Stimulated activated effector memory CD8-positive, alpha-beta T cell treated with anti-CD3 and anti-CD28 coated beads, Interleukin-12 subunit alpha, Interleukin-12 subunit beta, amount 100 ng/mL, for 72 hours (primary cell): Measurements from ENCODE around the gene AFAP1L1.

ENCODE experiments used
- ATAC-seq: fragments of 150-1000 bp; cut with Tn5 transposase; 2 replicates; pipeline ENCODE4 v1.10.0; 2021
- DNase-seq, 2 donors: peaks; one replicate each; pipeline ENCODE4 v3.0.0; 2021 to 2022; ENCODE audit warnings: low spot score in 2 of 2
- H3K27ac Mint-ChIP-seq: one replicate; pipeline ENCODE4 v1.8.0; 2022; ENCODE audit warnings: mild to moderate bottlenecking, mixed read lengths
- H3K36me3 Mint-ChIP-seq: one replicate; pipeline ENCODE4 v1.8.0; 2022; ENCODE audit warnings: mild to moderate bottlenecking, mixed read lengths
- H3K4me1 Mint-ChIP-seq: one replicate; pipeline ENCODE4 v1.8.0; 2022; ENCODE audit warnings: mixed read lengths
- H3K4me3 Mint-ChIP-seq: one replicate; pipeline ENCODE4 v1.8.0; 2022; ENCODE audit warnings: mild to moderate bottlenecking, mixed read lengths
- H3K9me3 Mint-ChIP-seq: one replicate; pipeline ENCODE4 v1.8.0; 2022; ENCODE audit warnings: mixed read lengths

The AFAP1L1 gene

DNA sequence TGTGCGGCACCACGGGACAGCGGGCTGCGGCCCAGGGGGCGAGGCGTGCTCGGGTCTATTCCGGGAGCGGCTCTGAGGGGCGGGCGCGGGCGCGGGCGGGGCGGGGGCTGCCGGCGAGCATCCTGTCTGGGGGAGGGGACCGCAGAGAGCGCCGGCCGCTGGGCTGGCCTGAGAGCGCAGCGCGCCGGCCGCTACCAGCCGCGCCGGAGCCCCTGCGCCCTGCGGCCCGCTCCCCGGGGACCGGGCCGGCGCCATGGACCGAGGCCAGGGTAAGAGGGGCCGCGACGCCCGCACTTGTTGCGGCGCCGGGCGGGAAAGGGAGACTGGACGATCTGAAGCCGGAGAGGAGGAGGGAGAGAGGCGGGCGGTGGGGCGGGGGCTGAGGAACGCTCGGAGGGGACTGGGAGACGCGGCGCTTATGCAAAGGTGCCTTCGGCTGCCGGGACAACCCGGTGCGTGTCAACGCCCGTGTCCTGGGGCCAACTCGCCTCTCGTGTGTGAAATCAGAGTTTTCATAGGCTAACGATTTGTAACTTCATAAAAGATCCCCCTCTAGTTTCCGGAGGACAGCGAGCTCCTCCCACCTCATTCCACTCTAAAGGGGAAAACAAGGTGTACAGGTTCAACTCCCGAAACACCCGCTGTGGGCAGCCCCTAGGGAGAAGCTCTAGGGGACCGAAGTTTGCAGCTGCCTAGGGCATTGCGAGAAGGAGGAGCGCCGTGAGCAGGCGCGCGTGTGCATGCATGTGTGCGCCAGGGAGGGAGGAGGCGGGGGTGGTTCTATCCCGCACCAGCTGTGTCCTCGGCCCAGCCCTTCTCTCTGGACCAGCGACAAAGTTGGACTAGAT is at the start of gene AFAP1L1:
Gene AFAP1L1, plus strand, starts transcription at position 144 of the 848 bp plus-strand sequence. Its CDS starts 110 bp downstream, at position 254.
- ATAC-seq (peak; percentile 60), DNase-seq (peak in 1 of 2 donors; percentile 51)
- no peaks in the 10 kb centered on the region for H3K36me3 Mint-ChIP-seq
- peaks cover 3% of the 10 kb centered on the region for H3K9me3 Mint-ChIP-seq
- no peak within 1 kb of the TSS for H3K27ac Mint-ChIP-seq
- H3K4me3 Mint-ChIP-seq: peak within 1 kb of the TSS; percentile 75
- H3K4me1 Mint-ChIP-seq: peaks cover 14% of the 10 kb centered on the region

DNA sequence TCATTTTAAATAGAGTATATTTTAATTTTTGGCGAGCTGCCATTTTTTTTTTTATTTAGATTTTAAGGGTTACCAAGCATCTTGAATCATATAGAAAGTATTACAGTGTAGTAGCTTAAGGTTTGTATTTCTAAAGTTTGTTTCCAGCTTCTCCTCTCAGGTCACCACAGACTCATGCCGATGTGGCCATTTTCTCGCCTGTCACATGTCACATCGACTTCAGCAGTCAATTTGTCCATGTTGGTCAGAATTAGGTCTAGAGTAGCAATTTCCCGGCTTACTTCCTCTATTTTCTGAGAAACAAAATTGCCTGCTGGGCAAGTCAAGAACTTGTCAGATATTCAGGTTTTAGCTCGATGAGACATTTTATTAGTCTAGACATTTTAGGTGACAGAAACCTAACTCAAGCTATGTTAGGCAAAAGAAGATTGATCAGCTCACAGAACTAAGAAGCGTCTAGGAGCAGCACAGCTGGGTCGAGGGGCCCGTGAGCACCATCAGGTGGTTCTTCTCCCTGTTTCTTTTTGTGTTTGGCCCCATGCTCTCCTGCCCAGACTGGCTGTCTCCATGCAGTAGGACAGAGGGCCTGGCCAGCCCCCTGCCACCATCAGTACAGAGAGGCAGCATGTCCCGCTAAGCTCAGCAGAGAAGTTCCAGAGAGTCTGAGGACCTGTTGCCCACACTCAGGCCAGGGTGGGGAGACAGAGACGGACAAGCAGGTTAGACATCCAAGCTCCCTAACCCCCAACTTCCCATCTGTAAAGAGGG is 48.4 kb upstream of the AFAP1L1 start:
- H3K36me3 Mint-ChIP-seq: no peaks in the 10 kb centered on the region
- DNase-seq (no peak), ATAC-seq (no peak)
- H3K4me1 Mint-ChIP-seq: no peaks in the 10 kb centered on the region
- no peak overlapping the region for H3K27ac Mint-ChIP-seq
- no peaks in the 10 kb centered on the region for H3K9me3 Mint-ChIP-seq
- no peak overlapping the region for H3K4me3 Mint-ChIP-seq

DNA sequence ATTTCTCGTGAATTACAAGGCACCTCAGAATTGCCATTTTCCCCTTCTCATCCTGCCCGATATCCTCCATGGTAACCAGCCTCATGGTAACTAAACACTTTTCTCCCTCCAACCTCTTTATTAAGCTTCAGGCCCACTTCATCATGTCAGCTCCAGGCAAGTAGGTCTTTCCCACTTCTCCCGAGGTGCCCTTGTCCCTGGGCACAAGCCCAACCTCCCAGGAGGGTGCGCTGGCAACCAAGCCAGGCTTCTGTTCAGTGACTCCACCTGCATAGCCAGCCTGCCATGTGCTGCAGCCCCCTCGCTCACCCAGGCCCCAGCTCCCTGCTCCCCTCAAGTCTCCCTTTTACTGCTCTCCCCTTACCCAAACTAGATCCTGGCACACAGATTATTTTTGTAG is 47.4 kb upstream of the AFAP1L1 start:
- no peak for DNase-seq
- H3K4me3 Mint-ChIP-seq: no peak overlapping the region
- no peaks in the 10 kb centered on the region for H3K36me3 Mint-ChIP-seq
- no peak for ATAC-seq
- no peak overlapping the region for H3K27ac Mint-ChIP-seq
- no peaks in the 10 kb centered on the region for H3K9me3 Mint-ChIP-seq
- H3K4me1 Mint-ChIP-seq: peaks cover 5% of the 10 kb centered on the region

DNA sequence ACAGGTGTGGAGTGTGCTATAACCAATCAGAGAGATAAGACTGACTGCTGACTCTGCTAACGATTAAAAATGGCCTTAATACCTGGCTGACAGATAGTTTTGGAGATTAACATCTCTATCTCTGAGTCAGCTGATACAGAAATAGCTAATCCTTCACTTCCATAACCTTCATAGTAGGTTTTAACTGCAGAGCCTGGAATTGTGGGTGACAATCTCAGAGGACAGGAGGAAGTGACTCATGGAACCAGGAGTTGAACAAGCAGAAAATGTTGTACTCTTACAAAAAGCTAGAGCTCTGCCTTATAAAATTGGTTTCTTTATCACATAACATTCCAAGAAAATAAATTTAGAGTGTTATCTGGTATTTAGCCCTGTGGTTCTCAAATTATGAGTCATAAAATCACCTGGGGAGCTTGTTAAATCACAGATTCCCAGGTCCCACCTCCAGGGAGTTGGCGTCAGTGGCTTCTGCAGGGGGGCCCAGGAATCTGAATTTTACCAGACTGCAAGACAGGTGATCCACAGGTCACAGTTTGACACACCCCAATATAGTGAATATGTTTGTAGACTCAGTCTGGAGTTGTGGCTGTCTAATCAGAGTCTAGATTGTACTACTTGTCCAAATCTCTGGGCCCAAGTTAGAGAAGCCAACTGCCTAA is 44.4 kb upstream of the AFAP1L1 start:
- no peak for DNase-seq
- no peaks in the 10 kb centered on the region for H3K36me3 Mint-ChIP-seq
- peaks cover 5% of the 10 kb centered on the region for H3K4me1 Mint-ChIP-seq
- peak; percentile 72 for ATAC-seq
- H3K27ac Mint-ChIP-seq: no peak overlapping the region
- H3K9me3 Mint-ChIP-seq: no peaks in the 10 kb centered on the region
- H3K4me3 Mint-ChIP-seq: no peak overlapping the region

DNA sequence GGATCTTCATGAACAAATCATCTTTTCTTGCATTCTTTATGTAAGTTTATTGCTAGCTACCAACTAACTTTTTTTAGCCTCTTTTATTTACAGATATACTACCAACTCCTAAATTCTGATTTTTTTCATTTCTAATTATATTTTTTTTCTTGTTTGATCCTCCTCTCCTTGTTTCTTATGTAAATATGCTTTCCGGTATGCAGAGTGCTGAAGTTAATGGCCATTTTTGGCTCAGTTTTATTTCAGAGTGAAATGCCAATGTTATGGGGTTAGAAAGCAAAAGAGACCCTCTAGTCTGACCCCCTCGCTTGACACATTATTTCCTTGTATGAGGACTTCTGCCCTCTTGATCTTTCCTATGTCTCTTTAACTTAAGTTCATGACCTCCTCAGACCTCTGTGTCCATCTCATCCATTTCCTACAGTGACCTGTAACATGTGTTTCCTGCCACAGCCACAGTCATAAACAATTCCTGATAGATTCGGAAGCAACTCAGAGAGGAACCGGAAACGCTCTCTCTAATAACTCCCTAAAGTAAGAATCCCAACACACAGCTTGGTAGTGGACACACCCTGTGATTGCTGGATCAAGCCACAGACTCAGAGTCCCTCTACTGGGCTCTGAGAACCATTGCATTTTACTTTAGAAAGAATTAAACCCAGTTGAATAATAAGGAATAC is 42.9 kb upstream of the AFAP1L1 start:
- H3K9me3 Mint-ChIP-seq: no peaks in the 10 kb centered on the region
- no peak for ATAC-seq
- no peak overlapping the region for H3K27ac Mint-ChIP-seq
- H3K4me1 Mint-ChIP-seq: peaks cover 5% of the 10 kb centered on the region
- no peak overlapping the region for H3K4me3 Mint-ChIP-seq
- DNase-seq: no peak
- H3K36me3 Mint-ChIP-seq: no peaks in the 10 kb centered on the region

DNA sequence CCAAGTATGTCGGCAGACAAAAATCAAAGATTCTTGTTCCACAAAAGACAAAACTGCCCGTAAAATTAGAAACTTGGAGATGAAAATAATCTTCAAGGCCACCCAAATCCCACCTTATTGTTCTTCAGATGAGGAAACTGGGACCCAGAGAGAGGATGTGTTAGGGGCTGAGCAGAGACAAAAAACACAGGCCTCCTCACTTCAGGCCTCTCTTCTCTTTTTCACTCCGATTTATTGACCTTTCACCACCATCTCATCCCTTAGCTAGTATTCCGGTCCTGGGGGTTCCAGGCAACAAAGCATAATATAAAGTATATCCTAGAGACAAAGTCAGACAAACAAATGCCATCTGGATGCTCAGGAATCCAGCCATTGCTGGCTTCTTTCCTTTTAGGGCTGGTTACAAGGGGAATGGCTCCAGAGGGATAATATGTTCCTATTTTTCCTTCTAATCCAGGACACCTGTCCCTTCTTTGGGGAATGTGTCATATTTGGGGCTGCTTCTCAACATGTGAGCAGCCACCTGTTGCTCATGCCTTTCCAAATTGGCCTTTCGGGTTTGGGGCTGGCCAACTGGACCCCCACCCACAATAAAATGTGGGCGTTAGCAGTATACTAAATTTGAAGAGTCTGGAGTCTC is 42.2 kb upstream of the AFAP1L1 start:
- Mint-ChIP-seq H3K4me3 (no peak overlapping the region), H3K9me3 (no peaks in the 10 kb centered on the region), H3K27ac (no peak overlapping the region), H3K36me3 (no peaks in the 10 kb centered on the region), H3K4me1 (peaks cover 5% of the 10 kb centered on the region)
- ATAC-seq (no peak), DNase-seq (no peak)

DNA sequence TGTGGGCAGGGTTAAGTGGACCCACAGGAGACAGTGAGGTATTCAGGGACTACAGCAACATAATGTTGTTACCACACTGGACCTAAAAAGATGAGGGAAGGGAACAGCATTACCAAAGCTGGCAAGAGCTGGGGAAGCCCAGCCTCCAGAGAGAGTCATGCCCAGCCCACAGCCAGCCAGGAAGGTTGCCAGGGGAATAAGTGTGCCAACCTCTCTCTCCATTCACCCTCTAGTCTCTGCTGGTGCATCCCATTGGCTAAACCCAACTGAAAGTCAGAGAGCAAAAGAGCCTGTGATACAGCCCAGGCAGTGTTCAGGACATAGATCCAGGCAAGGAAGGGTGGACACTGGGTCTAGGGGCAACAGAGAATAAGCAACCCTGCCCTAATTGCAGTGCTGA is 35.8 kb upstream of the AFAP1L1 start:
- Mint-ChIP-seq H3K36me3 (no peaks in the 10 kb centered on the region), H3K4me1 (peaks cover 13% of the 10 kb centered on the region), H3K9me3 (no peaks in the 10 kb centered on the region), H3K4me3 (no peak overlapping the region), H3K27ac (no peak overlapping the region)
- no peak for ATAC-seq
- DNase-seq: no peak

DNA sequence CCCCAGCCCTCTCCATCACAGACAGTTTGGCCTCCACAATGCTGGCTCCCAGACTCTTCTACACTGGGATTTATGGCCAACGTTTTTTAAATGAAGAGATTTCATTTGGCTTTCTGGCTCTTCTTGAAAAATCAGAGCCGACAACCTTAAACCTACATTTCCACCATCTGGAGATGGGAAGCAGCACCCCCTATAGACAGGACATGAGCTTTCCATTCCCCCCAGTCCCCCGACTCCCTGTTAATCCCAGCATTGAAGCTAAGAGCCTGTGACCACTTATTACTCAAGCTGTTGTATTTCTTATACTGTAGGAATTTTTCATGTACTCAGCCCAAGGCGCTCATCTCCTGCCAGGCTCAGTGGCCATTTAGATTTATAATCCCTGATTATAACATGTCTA is 34.0 kb upstream of the AFAP1L1 start:
- no peak for DNase-seq
- H3K4me1 Mint-ChIP-seq: peaks cover 23% of the 10 kb centered on the region
- no peak overlapping the region for H3K4me3 Mint-ChIP-seq
- no peaks in the 10 kb centered on the region for H3K36me3 Mint-ChIP-seq
- no peak for ATAC-seq
- H3K27ac Mint-ChIP-seq: no peak overlapping the region
- H3K9me3 Mint-ChIP-seq: no peaks in the 10 kb centered on the region

DNA sequence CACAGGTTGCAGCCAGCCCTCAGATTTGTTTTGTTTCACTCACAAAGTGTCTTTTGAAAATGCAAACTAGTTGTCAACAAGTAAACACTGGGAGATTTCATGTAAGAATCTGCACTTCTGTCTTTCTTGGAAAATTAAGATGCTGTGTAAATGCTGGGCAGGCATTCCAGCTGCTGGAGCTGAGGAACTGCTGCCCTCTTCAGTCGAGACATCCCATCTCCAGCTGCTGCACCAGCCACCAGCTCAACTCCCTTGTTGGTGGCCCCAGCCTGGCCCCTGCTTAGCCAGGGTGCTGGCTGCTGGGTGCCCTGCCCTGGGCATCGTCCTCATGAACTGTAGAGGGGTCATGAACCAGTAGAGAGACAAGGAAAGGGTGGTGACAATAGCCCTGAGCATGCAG is 33.1 kb upstream of the AFAP1L1 start:
- no peaks in the 10 kb centered on the region for H3K36me3 Mint-ChIP-seq
- H3K4me3 Mint-ChIP-seq: no peak overlapping the region
- ATAC-seq (no peak), DNase-seq (no peak)
- peaks cover 23% of the 10 kb centered on the region for H3K4me1 Mint-ChIP-seq
- no peak overlapping the region for H3K27ac Mint-ChIP-seq
- no peaks in the 10 kb centered on the region for H3K9me3 Mint-ChIP-seq

DNA sequence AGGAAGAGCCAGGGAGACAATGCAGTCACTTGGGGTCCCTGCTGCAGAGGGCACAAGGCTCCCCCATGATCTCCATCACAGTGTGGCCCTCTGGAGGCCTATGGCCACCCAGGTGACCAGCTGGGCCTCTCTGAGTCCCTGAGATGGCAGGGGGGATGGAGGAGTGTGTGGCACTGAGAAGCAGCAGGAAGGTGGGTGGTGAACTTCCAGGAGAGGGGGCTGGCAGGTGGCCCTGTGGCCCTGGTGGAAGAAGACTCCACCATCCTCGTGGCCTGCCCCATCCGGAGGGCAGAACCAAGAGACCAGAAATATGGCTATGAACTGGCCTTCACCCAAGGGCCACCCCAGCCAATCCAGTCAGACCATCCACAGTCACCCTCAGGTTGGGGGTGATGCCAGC is 31.7 kb upstream of the AFAP1L1 start:
- ATAC-seq (no peak), DNase-seq (no peak)
- Mint-ChIP-seq H3K4me3 (peak overlapping the region; percentile 11), H3K36me3 (no peaks in the 10 kb centered on the region), H3K27ac (peak overlapping the region; percentile 85), H3K4me1 (peaks cover 23% of the 10 kb centered on the region), H3K9me3 (no peaks in the 10 kb centered on the region)

DNA sequence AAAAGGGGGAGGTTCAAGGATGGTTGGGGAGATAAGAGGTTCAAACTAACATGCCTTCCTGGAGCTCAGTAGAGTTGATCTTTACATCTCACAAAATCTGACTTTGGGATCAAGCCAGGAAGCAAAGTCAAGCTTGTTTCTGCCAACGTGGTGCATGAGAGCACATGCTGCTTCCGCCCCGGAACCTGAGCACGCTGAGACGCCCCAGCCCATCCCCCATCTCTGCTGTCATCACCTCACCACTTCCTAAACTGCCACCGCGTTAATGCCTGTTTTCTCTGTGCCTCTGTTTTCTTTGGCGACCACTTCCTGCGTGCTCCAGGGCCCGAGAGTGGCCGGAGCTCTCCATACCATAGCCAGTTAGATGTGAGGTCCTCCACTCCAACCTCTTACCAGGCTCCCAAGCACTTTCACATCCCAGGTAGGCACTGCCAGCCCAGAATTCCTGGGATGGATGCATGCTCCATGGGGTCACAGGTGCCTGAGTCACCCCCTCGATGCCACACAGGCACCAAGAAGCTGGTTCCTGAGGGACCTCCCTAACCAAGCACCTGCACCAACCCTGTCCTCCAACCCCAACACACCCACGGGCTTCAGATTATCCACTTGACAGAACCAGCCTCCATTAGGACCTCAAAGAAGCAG is 31.2 kb upstream of the AFAP1L1 start:
- Mint-ChIP-seq H3K4me1 (peaks cover 23% of the 10 kb centered on the region), H3K4me3 (peak overlapping the region; percentile 11), H3K9me3 (no peaks in the 10 kb centered on the region), H3K27ac (peak overlapping the region; percentile 85), H3K36me3 (no peaks in the 10 kb centered on the region)
- DNase-seq (peak; percentile 48 to 83), ATAC-seq (peak; percentile 91)

DNA sequence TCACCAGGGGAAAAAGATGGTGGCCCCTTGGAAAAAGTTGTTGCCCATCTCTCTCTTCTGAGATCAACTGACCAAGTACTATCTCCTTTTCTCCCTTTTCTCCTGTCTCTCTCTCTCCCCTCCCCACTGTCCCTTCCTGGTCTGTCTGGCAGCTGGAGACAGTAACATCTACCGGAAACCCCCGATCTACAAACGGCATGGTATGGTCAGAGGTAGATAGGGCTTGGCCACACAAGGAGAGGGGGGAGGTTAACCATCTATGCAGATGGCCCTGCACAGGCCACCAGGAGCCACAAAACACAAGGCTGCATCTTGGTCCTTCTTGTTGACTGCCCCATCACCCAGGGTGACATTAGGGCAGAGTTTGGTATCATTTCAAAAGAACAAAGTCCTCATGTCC is 29.3 kb upstream of the AFAP1L1 start:
- peak overlapping the region; percentile 60 for H3K27ac Mint-ChIP-seq
- peaks cover 23% of the 10 kb centered on the region for H3K4me1 Mint-ChIP-seq
- H3K4me3 Mint-ChIP-seq: no peak overlapping the region

DNA sequence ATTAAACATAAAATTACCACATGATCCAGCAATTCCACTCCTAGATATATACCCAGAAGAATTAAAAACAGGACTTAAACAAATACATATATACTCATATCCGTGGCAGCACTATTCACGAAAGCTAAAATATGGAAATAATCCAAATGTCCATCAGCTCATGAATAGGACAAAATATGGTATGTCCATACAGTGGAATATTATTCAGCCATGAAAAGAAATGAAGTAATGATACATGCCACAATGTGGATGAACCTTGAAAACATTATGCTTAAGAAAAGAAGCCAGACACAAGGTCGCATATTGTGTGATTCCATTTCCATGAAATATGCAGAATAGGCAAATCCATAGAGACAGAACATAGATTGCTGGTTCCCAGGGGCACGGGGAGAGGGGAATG is 24.8 kb upstream of the AFAP1L1 start:
- Mint-ChIP-seq H3K36me3 (no peaks in the 10 kb centered on the region), H3K4me1 (no peaks in the 10 kb centered on the region), H3K4me3 (no peak overlapping the region), H3K27ac (no peak overlapping the region), H3K9me3 (no peaks in the 10 kb centered on the region)
- DNase-seq (no peak), ATAC-seq (no peak)

More for the DNA sequence above, 29.3 kb upstream of the AFAP1L1 start:
- DNase-seq (no peak), ATAC-seq (no peak)
- Mint-ChIP-seq H3K36me3 (no peaks in the 10 kb centered on the region), H3K9me3 (no peaks in the 10 kb centered on the region)

DNA sequence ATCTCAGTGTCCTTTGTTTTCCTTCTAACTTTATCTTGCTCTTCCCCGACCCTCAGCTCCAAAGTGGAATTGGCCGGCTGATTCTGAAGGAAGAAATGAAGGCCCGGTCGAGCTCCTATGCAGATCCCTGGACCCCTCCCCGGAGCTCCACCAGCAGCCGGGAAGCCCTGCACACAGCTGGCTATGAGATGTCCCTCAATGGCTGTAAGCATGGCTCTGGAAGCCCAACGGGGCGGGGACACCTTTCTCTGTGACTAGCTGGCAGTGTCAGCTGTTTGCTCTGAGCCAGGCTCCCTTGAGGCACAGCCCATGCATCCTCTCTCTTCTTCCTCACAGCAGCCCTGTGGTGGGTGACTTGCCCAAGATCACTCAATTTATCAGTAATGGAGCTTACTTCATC is 23.9 kb upstream of the AFAP1L1 start:
- no peak for ATAC-seq
- DNase-seq: no peak
- Mint-ChIP-seq H3K9me3 (no peaks in the 10 kb centered on the region), H3K27ac (no peak overlapping the region), H3K4me3 (no peak overlapping the region), H3K4me1 (no peaks in the 10 kb centered on the region), H3K36me3 (no peaks in the 10 kb centered on the region)
